NT2/D1 (cell line): ENCODE data around the gene SPINT4.

Experiments used
- SUZ12 ChIP-seq: IDR thresholded peaks from 2 replicates; pipeline ENCODE4 v1.6.1; 2011; ENCODE audit not compliant: insufficient read length, insufficient read depth; ENCODE audit errors: extremely low read depth
- YY1 ChIP-seq: IDR thresholded peaks from 2 replicates; pipeline ENCODE4 v1.6.1; 2011; ENCODE audit not compliant: insufficient read length, insufficient read depth
- ZNF274 ChIP-seq: IDR thresholded peaks from 2 replicates; pipeline ENCODE4 v1.6.1; 2011; ENCODE audit warnings: mild to moderate bottlenecking, low read depth, low read length

GRCh38 chr20:45679650-45680049 is 42.5 kb upstream of the SPINT4 start:
- TF ChIP-seq ZNF274 (no peak), SUZ12 (no peak), YY1 (no peak)
